ENCODE results near the gene FEZF1.

DNA sequence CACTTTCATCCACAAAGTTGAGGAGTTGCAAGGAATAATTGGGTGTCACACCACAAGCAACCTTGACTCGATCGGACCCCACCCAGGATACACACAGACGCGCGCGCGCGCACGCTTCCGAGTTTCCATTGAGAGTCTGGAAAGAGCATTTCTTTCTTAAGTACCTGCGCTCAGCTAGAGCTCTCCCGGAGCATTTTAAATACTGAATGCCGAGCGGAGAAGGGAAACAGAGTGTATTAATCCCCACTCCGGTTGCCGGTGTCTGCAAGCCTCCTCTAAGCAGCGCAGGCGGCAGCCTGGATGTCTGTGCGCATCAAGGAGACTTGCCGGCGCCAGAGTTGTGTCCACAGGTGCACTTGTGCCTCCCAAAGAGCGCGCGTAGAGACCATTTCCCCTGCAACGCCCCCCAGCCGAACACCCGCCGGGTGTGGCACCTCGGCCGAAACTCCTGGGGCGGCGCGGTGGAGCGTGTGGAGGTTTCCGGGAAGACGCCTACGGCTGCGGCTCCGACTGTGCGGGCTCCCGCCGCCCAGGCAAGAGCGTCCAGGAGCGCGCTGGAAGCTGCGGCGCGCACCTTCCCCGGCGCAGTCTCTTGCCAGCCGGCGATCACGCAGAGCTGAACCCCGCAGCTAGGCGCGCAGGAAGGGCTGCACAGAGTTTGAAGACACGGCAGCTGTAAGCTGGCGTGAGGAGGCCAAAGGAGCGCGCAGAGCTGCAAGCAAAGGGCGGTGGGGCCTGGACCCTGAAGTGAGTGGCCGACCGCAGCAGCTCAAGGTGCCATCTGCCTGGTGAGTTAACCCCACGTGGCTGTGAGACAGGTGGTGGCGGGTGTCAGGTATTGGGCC, 1.1 kb upstream of the FEZF1 start:
- TF ChIP-seq, protein P1, sequence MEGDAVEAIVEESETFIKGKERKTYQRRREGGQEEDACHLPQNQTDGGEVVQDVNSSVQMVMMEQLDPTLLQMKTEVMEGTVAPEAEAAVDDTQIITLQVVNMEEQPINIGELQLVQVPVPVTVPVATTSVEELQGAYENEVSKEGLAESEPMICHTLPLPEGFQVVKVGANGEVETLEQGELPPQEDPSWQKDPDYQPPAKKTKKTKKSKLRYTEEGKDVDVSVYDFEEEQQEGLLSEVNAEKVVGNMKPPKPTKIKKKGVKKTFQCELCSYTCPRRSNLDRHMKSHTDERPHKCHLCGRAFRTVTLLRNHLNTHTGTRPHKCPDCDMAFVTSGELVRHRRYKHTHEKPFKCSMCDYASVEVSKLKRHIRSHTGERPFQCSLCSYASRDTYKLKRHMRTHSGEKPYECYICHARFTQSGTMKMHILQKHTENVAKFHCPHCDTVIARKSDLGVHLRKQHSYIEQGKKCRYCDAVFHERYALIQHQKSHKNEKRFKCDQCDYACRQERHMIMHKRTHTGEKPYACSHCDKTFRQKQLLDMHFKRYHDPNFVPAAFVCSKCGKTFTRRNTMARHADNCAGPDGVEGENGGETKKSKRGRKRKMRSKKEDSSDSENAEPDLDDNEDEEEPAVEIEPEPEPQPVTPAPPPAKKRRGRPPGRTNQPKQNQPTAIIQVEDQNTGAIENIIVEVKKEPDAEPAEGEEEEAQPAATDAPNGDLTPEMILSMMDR (conservative IDR thresholded peaks at IDR 0.05; ENCODE audit: low read length) = no peak
- no peak for TF ChIP-seq EZH2phosphoT487 (IDR thresholded peaks at IDR 0.05; ENCODE audit: borderline replicate concordance, low read depth, low read length)
